Natural killer cell (primary cell): ENCODE data around the gene POMGNT2. TPM values are rescaled to one million over a fixed set of nuclear protein-coding genes. Genes with fewer than 3 reads are reported as not detected.

Experiments used
- ATAC-seq, 3 donors: fragments of 150-1000 bp in 2 of 3; fragments of 200-7000 bp in 1 of 3; cut with Tn5 transposase; 1 replicate in 1 of 3; 2 replicates in 2 of 3; pipeline ENCODE4 v1.10.0; 2021; ENCODE audit warnings: mild to moderate bottlenecking in 2 of 3, moderate library complexity in 2 of 3
- DNase-seq, 2 donors: peaks; one replicate each; pipeline versions ENCODE4 v3.0.0 to v3.0.0-alpha.2; 2013 to 2021; ENCODE audit warnings: mixed read lengths in 1 of 2
- H3K27ac ChIP-seq: one replicate; pipeline ENCODE4 v1.5.1; 2013; ENCODE audit warnings: mild to moderate bottlenecking, low read length
- H3K27me3 ChIP-seq: one replicate; pipeline ENCODE4 v1.6.1; 2013; ENCODE audit warnings: low read length; ENCODE audit not compliant: control insufficient read depth, insufficient read depth
- H3K36me3 ChIP-seq: one replicate; pipeline ENCODE4 v1.6.1; 2013; ENCODE audit warnings: low read length; ENCODE audit not compliant: control insufficient read depth, insufficient read depth
- H3K4me1 ChIP-seq: one replicate; pipeline ENCODE4 v1.6.1; 2013; ENCODE audit warnings: low read length; ENCODE audit not compliant: control insufficient read depth, insufficient read depth
- H3K4me3 ChIP-seq: one replicate; pipeline ENCODE4 v1.5.1; 2013; ENCODE audit warnings: low read length
- H3K9me3 ChIP-seq: one replicate; pipeline ENCODE4 v1.6.1; 2013; ENCODE audit warnings: low read length; ENCODE audit not compliant: control insufficient read depth, insufficient read depth
- H3K27ac Mint-ChIP-seq, 2 donors: one replicate each; pipeline ENCODE4 v1.8.0; 2022; ENCODE audit warnings: mild to moderate bottlenecking in 2 of 2, mixed read lengths in 2 of 2, moderate library complexity in 1 of 2
- H3K27me3 Mint-ChIP-seq, 2 donors: one replicate each; pipeline ENCODE4 v1.8.0; 2022; ENCODE audit warnings: low read depth in 2 of 2, mixed read lengths in 2 of 2
- H3K36me3 Mint-ChIP-seq: one replicate; pipeline ENCODE4 v1.8.0; 2022; ENCODE audit warnings: mixed read lengths
- H3K4me1 Mint-ChIP-seq, 2 donors: one replicate each; pipeline ENCODE4 v1.8.0; 2022; ENCODE audit warnings: mixed read lengths in 2 of 2
- H3K4me3 Mint-ChIP-seq: one replicate; pipeline ENCODE4 v1.8.0; 2022; ENCODE audit warnings: mild to moderate bottlenecking, moderate library complexity, mixed read lengths
- H3K9me3 Mint-ChIP-seq, 2 donors: one replicate each; pipeline ENCODE4 v1.8.0; 2022; ENCODE audit warnings: mixed read lengths in 2 of 2
- WGBS: methylation state at CpG from one replicate; pipeline ENCODE4 v1.1.7; 2013; ENCODE audit warnings: missing lambda C conversion rate; ENCODE audit not compliant: insufficient coverage; 5-methylcytosine and 5-hydroxymethylcytosine counted together
- intact Hi-C: fragments of 100-400 bp; cut with micrococcal nuclease; formaldehyde crosslinking; loops from one replicate; pipeline ENCODE4 v1.14.2; 2022
- total RNA-seq, 4 donors: library from RNA; stranded (reverse); fragments of 120-200 nt in 1 of 4; gene quantifications; one replicate each; pipeline versions ENCODE4 v1.2.3 to v1.2.4, GENCODE V29; 2013 to 2022
- TF ChIP-seq, protein P1 (sequence below): fragments of 200-600 bp; IDR thresholded peaks from one replicate; pipeline ENCODE4 v1.8.0; 2022; ENCODE audit warnings: antibody characterized with exemption

Gene POMGNT2
- total RNA-seq, 3 donors from 2014 or later (not counting 1 experiment from before 2014, with no cell fraction given): 4.3 to 7.4 (median 6.6) TPM

DNA sequence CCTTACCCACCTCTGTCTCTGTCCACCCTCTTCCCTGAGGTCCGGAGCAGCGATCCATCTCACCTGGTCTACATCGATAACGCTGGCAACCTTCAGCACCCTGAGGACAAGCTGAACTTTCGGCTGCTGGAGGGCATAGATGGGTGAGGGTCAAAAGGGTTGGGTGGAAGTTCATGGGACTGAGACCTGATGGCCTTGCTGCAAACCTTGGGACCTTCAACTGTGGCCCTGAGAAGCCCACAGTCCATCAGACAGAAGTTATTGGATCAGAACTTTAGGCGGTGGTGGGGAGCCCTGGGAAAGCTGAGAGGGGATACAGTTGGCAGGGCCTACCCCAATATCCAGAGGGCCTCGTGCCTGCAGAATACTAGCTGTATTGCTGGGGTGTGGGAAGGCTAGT, 50.5 kb downstream of the POMGNT2 start:
- 90% methylated on average over 7 of the region's 7 CpGs for WGBS
- ATAC-seq: no peak
- intact Hi-C loops: no loop called here

DNA sequence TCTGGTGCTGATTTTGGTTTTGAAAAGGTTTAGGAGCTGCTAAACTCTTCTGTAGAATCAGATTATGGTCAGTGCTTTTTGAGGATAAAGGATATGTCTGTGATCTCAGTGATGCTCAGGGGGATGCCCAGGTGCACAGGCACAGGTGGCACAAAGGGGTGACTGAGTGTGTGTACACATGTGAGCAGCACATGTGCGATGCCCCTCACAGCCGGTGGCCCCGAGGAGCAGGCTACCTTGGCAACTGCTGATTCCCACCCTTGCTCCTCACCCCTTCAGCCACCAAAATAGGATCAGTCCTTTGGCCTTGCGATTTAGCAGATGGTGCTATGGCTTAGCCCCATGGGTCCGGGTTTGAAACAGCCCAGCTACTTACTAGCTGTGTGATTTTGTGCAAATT, 51.1 kb downstream of the POMGNT2 start:
- TF ChIP-seq, protein P1, sequence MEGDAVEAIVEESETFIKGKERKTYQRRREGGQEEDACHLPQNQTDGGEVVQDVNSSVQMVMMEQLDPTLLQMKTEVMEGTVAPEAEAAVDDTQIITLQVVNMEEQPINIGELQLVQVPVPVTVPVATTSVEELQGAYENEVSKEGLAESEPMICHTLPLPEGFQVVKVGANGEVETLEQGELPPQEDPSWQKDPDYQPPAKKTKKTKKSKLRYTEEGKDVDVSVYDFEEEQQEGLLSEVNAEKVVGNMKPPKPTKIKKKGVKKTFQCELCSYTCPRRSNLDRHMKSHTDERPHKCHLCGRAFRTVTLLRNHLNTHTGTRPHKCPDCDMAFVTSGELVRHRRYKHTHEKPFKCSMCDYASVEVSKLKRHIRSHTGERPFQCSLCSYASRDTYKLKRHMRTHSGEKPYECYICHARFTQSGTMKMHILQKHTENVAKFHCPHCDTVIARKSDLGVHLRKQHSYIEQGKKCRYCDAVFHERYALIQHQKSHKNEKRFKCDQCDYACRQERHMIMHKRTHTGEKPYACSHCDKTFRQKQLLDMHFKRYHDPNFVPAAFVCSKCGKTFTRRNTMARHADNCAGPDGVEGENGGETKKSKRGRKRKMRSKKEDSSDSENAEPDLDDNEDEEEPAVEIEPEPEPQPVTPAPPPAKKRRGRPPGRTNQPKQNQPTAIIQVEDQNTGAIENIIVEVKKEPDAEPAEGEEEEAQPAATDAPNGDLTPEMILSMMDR: no peak
- Histone ChIP-seq H3K4me3 (no peak overlapping the region), H3K27ac (no peak overlapping the region), H3K27me3 (no peaks in the 10 kb centered on the region), H3K4me1 (no peaks in the 10 kb centered on the region), H3K36me3 (no peaks in the 10 kb centered on the region), H3K9me3 (no peaks in the 10 kb centered on the region)
- no peak overlapping the region for H3K27ac Mint-ChIP-seq
- WGBS: 89% methylated on average over 5 of the region's 5 CpGs
- intact Hi-C loops: no loop called here
- ATAC-seq (no peak), DNase-seq (no peak)
- H3K9me3 Mint-ChIP-seq: peaks cover 4 to 7% of the 10 kb centered on the region in 2 donors
- no peak overlapping the region for H3K4me3 Mint-ChIP-seq
- no peaks in the 10 kb centered on the region for H3K4me1 Mint-ChIP-seq
- peaks cover 3 to 6% of the 10 kb centered on the region in 2 donors for H3K27me3 Mint-ChIP-seq
- peaks cover 17% of the 10 kb centered on the region for H3K36me3 Mint-ChIP-seq

More for the DNA sequence above, 50.5 kb downstream of the POMGNT2 start:
- no peaks in the 10 kb centered on the region for H3K9me3 ChIP-seq
- peaks cover 0 to 4% of the 10 kb centered on the region in 2 donors for H3K4me1 Mint-ChIP-seq
- no peak overlapping the region for H3K27ac ChIP-seq
- H3K9me3 Mint-ChIP-seq: peaks cover 4 to 5% of the 10 kb centered on the region in 2 donors
- H3K36me3 ChIP-seq: no peaks in the 10 kb centered on the region
- H3K4me1 ChIP-seq: no peaks in the 10 kb centered on the region
- H3K4me3 ChIP-seq: no peak overlapping the region
- peaks cover 11% of the 10 kb centered on the region for H3K36me3 Mint-ChIP-seq
- no peaks in the 10 kb centered on the region for H3K27me3 ChIP-seq
- H3K27ac Mint-ChIP-seq: no peak overlapping the region
- H3K27me3 Mint-ChIP-seq: peaks cover 3 to 6% of the 10 kb centered on the region in 2 donors
- H3K4me3 Mint-ChIP-seq: no peak overlapping the region
- TF ChIP-seq, protein P1: no peak
- no peak for DNase-seq

- 94% methylated on average over 12 of the region's 12 CpGs for WGBS
- Histone ChIP-seq H3K4me1 (no peaks in the 10 kb centered on the region), H3K4me3 (no peak overlapping the region), H3K27me3 (no peaks in the 10 kb centered on the region), H3K27ac (no peak overlapping the region), H3K36me3 (no peaks in the 10 kb centered on the region), H3K9me3 (no peaks in the 10 kb centered on the region)
- Mint-ChIP-seq H3K36me3 (peaks cover 17% of the 10 kb centered on the region), H3K27me3 (peaks cover 3 to 6% of the 10 kb centered on the region in 2 donors), H3K4me3 (no peak overlapping the region), H3K9me3 (peaks cover 4 to 12% of the 10 kb centered on the region in 2 donors), H3K4me1 (no peaks in the 10 kb centered on the region), H3K27ac (no peak overlapping the region)
- DNase-seq (no peak), ATAC-seq (no peak)
- intact Hi-C loops: no loop called here
- TF ChIP-seq, protein P1: no peak
These were observed 52.6 kb downstream of the POMGNT2 start for GRCh38 chr3:43053291-43053690.

- peaks cover 29% of the 10 kb centered on the region for H3K9me3 ChIP-seq
- peaks cover 17% of the 10 kb centered on the region for H3K36me3 Mint-ChIP-seq
- peaks cover 8 to 28% of the 10 kb centered on the region in 2 donors for H3K9me3 Mint-ChIP-seq
- H3K27me3 ChIP-seq: no peaks in the 10 kb centered on the region
- no peak overlapping the region for H3K27ac ChIP-seq
- H3K27me3 Mint-ChIP-seq: peaks cover 0 to 4% of the 10 kb centered on the region in 2 donors
- TF ChIP-seq, protein P1: no peak
- H3K4me3 Mint-ChIP-seq: no peak overlapping the region
- H3K36me3 ChIP-seq: no peaks in the 10 kb centered on the region
- no peak overlapping the region for H3K27ac Mint-ChIP-seq
- ATAC-seq (no peak), DNase-seq (no peak)
- H3K4me1 Mint-ChIP-seq: no peaks in the 10 kb centered on the region
- intact Hi-C loops: no loop called here
- H3K4me3 ChIP-seq: no peak overlapping the region
- H3K4me1 ChIP-seq: no peaks in the 10 kb centered on the region
These were observed 57.4 kb downstream of the POMGNT2 start for GRCh38 chr3:43048470-43048869.
